OCI-LY3 (cell line): Measurements from ENCODE around the gene SLCO4A1.

ENCODE experiments used
- H2AFZ ChIP-seq: fragments of 200-600, 300-600 bp; shearing (Covaris generic); 2 replicates; pipeline ENCODE4 v1.6.0; 2014; ENCODE audit warnings: antibody characterized with exemption, low read depth, low read length
- H3K27ac ChIP-seq: fragments of 200-600, 300-600 bp; sonication (generic); 2 replicates; pipeline ENCODE4 v1.5.1; 2014; ENCODE audit warnings: mild to moderate bottlenecking, low read length, moderate library complexity, mixed read lengths
- H3K27me3 ChIP-seq: fragments of 200-600, 300-600 bp; sonication (generic); 2 replicates; pipeline ENCODE4 v1.6.1; 2014; ENCODE audit warnings: low read depth, low read length, mixed read lengths
- H3K36me3 ChIP-seq: fragments of 200-600, 300-600 bp; sonication (generic); replicated peaks from 2 replicates; pipeline ENCODE3; 2014; ENCODE audit warnings: low read depth, low read length, mixed read lengths
- H3K4me1 ChIP-seq: fragments of 300-600, 200-600 bp; sonication (generic); 2 replicates; pipeline ENCODE4 v1.6.1; 2014; ENCODE audit warnings: low read length, mixed read lengths
- H3K4me2 ChIP-seq: fragments of 200-600, 300-600 bp; sonication (generic); 2 replicates; pipeline ENCODE4 v1.6.1; 2014; ENCODE audit warnings: low read length, mixed read lengths
- H3K4me3 ChIP-seq: fragments of 300-600, 200-600 bp; sonication (generic); 2 replicates; pipeline ENCODE4 v1.5.1; 2014; ENCODE audit warnings: antibody characterized with exemption, mild to moderate bottlenecking, low read length, moderate library complexity
- H3K79me2 ChIP-seq: fragments of 300-600, 200-600 bp; shearing (Covaris generic); 2 replicates; pipeline ENCODE4 v1.6.1; 2014; ENCODE audit warnings: mild to moderate bottlenecking, low read length, mixed read lengths
- H3K9ac ChIP-seq: fragments of 300-600, 200-600 bp; shearing (Covaris generic); 2 replicates; pipeline ENCODE4 v1.6.0; 2014; ENCODE audit warnings: mild to moderate bottlenecking, low read length, moderate library complexity
- H3K9me3 ChIP-seq: fragments of 200-600, 300-600 bp; shearing (Covaris generic); 2 replicates; pipeline ENCODE4 v1.6.1; 2014; ENCODE audit warnings: low read length, mixed read lengths; ENCODE audit not compliant: insufficient read depth
- H4K20me1 ChIP-seq: fragments of 200-600, 300-600 bp; sonication (generic); 2 replicates; pipeline ENCODE4 v1.6.1; 2016; ENCODE audit warnings: low read length, mixed read lengths; ENCODE audit not compliant: insufficient read depth
- EZH2phosphoT487 ChIP-seq: fragments of 200-600 bp; shearing (Covaris generic); IDR thresholded peaks from 2 replicates; pipeline ENCODE4 v1.6.1; 2018; ENCODE audit warnings: antibody characterized with exemption, mixed run types, low read depth
- TF ChIP-seq, protein P1 (sequence below): fragments of 200-600, 300-600 bp; sonication (generic); IDR thresholded peaks from 2 replicates; pipeline ENCODE4 v1.5.1; 2014; ENCODE audit warnings: antibody characterized with exemption, low read length, low read depth

The SLCO4A1 gene

DNA sequence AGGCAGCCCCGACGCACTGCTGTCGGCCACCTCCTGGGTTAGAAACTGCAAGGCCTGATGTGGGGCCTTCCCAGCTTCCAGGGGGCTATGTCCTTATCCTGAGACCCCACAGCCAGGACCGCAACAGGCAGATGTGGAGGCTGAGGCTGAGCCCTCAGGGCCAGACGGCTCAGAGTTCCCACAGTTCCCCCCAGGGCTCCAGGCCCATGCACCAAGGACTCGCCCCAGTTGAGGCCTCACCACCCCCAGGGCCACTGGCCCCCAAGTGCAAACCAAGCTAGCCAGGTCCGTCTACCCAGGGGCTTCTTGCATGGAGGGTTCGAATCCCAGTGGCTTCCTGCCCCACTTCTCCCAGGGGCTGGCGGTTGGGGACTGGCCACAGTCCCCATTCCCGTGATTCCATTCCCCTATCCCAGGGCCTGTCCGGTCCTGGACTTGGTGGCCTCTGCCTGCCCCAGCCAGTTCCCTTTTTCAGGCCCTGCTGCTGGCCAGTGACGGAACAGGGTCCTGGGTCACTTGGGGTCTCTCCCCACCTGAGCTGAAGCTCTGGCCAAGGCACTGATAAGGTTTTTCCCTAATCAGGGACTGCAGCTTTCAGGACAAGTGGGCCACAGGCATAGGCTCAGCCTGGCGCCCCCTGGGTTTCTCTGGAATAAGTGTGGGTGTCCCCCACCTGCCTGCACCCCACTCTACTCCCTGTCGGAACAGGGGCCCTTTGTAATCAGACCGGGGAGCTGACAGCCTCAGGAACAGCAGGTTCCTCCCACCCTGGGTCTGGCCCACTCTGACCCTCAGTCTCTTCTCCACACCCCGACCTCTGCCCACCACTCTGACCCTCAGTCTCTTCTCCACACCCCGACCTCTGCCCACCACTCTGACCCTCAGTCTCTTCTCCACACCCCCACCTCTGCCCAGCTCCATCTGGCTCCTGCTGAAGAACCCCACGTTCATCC, 22.0 kb downstream of the SLCO4A1 start:
- Histone ChIP-seq H4K20me1 (peaks cover under 1% of the 10 kb centered on the region; the same call in 1 of the 2 replicates), H3K27ac (no peak overlapping the region), H3K9ac (no peak overlapping the region), H3K9me3 (no peaks in the 10 kb centered on the region), H3K79me2 (no peaks in the 10 kb centered on the region), H3K36me3 (peaks cover 18% of the 10 kb centered on the region), H2AFZ (no peak overlapping the region), H3K4me1 (no peaks in the 10 kb centered on the region), H3K27me3 (no peaks in the 10 kb centered on the region), H3K4me2 (no peak overlapping the region), H3K4me3 (no peak overlapping the region)
- TF ChIP-seq, protein P1, sequence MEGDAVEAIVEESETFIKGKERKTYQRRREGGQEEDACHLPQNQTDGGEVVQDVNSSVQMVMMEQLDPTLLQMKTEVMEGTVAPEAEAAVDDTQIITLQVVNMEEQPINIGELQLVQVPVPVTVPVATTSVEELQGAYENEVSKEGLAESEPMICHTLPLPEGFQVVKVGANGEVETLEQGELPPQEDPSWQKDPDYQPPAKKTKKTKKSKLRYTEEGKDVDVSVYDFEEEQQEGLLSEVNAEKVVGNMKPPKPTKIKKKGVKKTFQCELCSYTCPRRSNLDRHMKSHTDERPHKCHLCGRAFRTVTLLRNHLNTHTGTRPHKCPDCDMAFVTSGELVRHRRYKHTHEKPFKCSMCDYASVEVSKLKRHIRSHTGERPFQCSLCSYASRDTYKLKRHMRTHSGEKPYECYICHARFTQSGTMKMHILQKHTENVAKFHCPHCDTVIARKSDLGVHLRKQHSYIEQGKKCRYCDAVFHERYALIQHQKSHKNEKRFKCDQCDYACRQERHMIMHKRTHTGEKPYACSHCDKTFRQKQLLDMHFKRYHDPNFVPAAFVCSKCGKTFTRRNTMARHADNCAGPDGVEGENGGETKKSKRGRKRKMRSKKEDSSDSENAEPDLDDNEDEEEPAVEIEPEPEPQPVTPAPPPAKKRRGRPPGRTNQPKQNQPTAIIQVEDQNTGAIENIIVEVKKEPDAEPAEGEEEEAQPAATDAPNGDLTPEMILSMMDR = no peak
- no peak for TF ChIP-seq EZH2phosphoT487

DNA sequence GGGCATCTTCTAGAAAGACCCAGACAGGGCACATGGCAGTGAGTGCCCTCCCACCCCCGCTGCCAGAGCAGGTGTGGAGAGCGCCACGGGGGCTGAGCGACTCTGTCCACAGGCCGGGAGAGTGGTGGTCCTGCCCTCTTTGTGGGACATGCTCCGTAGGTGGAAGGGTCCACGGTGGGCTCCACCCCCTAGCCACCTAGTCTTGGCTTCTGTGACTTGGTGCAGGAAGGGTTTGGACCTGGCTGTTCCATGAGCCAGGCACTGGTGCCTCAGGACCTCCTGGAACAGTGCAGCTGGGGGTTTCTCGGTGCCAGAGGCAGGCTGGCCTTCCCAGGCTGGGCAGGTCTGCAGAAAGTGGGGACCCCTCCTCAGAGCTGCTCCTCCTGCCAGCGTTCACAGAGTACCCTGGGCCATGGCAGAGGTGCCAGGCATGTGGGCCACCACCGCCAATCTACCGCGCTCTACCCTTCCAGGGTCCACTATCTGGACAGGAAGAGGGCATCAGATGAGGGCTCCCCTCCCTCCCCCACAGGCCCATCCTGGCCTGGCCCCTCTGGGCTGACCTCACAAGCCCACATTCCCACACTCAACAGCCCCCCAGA, 23.0 kb downstream of the SLCO4A1 start:
- peaks cover 18% of the 10 kb centered on the region for H3K36me3 ChIP-seq

DNA sequence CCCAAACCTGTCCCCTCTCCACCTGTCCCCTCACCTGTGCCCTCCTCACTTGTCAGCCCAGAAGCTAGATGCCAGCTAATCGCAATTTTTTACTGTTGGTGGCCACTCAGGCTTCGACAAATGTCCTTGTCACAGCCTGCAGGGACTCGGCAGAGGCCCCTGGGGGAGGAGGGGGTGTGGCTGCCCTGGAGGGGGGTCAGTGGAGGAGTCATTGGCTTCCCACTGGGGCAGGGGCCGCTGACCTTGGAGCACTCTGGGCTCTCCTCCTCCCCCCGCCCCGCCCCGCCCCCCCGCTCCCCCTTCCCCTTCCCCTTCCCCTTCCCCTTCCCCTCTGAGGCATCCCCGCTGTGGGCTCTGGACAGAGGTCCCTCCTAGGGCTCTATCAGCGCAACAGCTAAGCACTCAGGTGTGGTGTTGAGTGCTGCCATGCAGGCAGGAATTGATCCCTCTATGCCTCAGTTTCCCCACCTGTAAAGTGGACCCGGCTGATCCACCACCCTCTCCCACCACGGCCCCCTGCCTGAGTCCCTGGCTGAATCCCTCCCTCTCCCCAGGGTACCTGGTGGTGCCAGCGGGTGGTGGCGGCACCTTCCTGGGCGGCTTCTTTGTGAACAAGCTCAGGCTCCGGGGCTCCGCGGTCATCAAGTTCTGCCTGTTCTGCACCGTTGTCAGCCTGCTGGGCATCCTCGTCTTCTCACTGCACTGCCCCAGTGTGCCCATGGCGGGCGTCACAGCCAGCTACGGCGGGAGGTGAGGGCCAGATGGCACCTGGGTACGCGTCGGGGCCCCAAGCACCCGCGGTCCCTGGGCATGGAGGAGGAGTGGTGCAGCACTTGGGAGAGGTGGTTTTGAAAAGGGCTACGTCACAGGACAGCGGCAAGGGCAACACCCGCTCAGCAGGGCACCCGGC, 23.8 kb downstream of the SLCO4A1 start:
- H3K9ac ChIP-seq = no peak overlapping the region
- H3K79me2 ChIP-seq = no peaks in the 10 kb centered on the region
- no peak overlapping the region for H3K4me3 ChIP-seq
- no peaks in the 10 kb centered on the region for H3K9me3 ChIP-seq
- no peak overlapping the region for H3K4me2 ChIP-seq
- no peaks in the 10 kb centered on the region for H3K27me3 ChIP-seq
- H3K27ac ChIP-seq = no peak overlapping the region
- TF ChIP-seq, protein P1 = no peak
- no peak for TF ChIP-seq EZH2phosphoT487
- no peaks in the 10 kb centered on the region for H3K4me1 ChIP-seq
- H4K20me1 ChIP-seq = no peaks in the 10 kb centered on the region
- peaks cover 16% of the 10 kb centered on the region for H3K36me3 ChIP-seq
- H2AFZ ChIP-seq = no peak overlapping the region

More for the DNA sequence above, 23.0 kb downstream of the SLCO4A1 start:
- H3K27me3 ChIP-seq = no peaks in the 10 kb centered on the region
- no peaks in the 10 kb centered on the region for H3K9me3 ChIP-seq
- H4K20me1 ChIP-seq = no peaks in the 10 kb centered on the region
- H3K27ac ChIP-seq = no peak overlapping the region
- TF ChIP-seq, protein P1 = no peak
- TF ChIP-seq EZH2phosphoT487 = no peak
- no peak overlapping the region for H2AFZ ChIP-seq
- H3K4me3 ChIP-seq = no peak overlapping the region
- H3K79me2 ChIP-seq = no peaks in the 10 kb centered on the region
- no peak overlapping the region for H3K9ac ChIP-seq
- no peak overlapping the region for H3K4me2 ChIP-seq
- no peaks in the 10 kb centered on the region for H3K4me1 ChIP-seq
